Fibroblast of lung (primary cell): ENCODE data around the gene CLEC11A. TPM values are rescaled to one million over a fixed set of nuclear protein-coding genes. Genes with fewer than 3 reads are reported as not detected.

Experiments
- DNase-seq, 2 donors: peaks; one replicate each; pipeline versions ENCODE4 v3.0.0 to v3.0.0-alpha.2; 2010; ENCODE audit warnings: low read depth in 2 of 2
- H2AFZ ChIP-seq: 2 replicates; pipeline ENCODE4 v1.5.1; 2012; ENCODE audit warnings: low read length, control low read depth, inconsistent platforms
- H3K27ac ChIP-seq: 2 replicates; pipeline ENCODE4 v1.5.1; 2011; ENCODE audit warnings: low read length, control low read depth; ENCODE audit not compliant: insufficient read depth
- H3K27me3 ChIP-seq: 2 replicates; pipeline ENCODE4 v1.5.1; 2011; ENCODE audit warnings: mild to moderate bottlenecking, low read length; ENCODE audit not compliant: control insufficient read depth, insufficient read depth
- H3K36me3 ChIP-seq: 2 replicates; pipeline ENCODE4 v1.5.1; 2011; ENCODE audit warnings: low read length; ENCODE audit not compliant: control insufficient read depth, insufficient read depth
- H3K4me1 ChIP-seq: 2 replicates; pipeline ENCODE4 v1.5.1; 2011; ENCODE audit warnings: low read length; ENCODE audit not compliant: control insufficient read depth, insufficient read depth; ENCODE audit errors: extremely low read depth
- H3K4me2 ChIP-seq: 2 replicates; pipeline ENCODE4 v1.5.1; 2011; ENCODE audit warnings: low read length, control low read depth; ENCODE audit not compliant: insufficient read depth; ENCODE audit errors: extremely low read depth
- H3K4me3 ChIP-seq, 4 experiments: fragments of 200-600 bp in 1 of 4; sonication (generic) in 1 of 4; replicated peaks in 1 of 4; 2 replicates each; pipeline ENCODE4 v1.5.1; 2011 to 2016; ENCODE audit warnings: low read length in 4 of 4, low read depth in 3 of 4, mild to moderate bottlenecking in 3 of 4, control low read depth in 2 of 4, inconsistent platforms in 1 of 4, mixed read lengths in 1 of 4; ENCODE audit not compliant: insufficient read depth in 1 of 4; ENCODE audit errors: control extremely low read depth in 1 of 4
- H3K79me2 ChIP-seq: 2 replicates; pipeline ENCODE4 v1.5.1; 2012; ENCODE audit warnings: mild to moderate bottlenecking, low read length, inconsistent platforms; ENCODE audit not compliant: control insufficient read depth, insufficient read depth
- H3K9ac ChIP-seq: 2 replicates; pipeline ENCODE4 v1.5.1; 2011; ENCODE audit warnings: mild to moderate bottlenecking, low read length, control low read depth; ENCODE audit not compliant: insufficient read depth
- H3K9me3 ChIP-seq: 2 replicates; pipeline ENCODE4 v1.5.1; 2012; ENCODE audit warnings: low read depth, low read length; ENCODE audit not compliant: control insufficient read depth, insufficient read depth
- H4K20me1 ChIP-seq: 2 replicates; pipeline ENCODE4 v1.5.1; 2011; ENCODE audit warnings: low read length; ENCODE audit not compliant: control insufficient read depth, insufficient read depth; ENCODE audit errors: extremely low read depth
- CTCF ChIP-seq, 2 donors: IDR thresholded peaks in 1 of 2; conservative IDR thresholded peaks in 1 of 2; 1 replicate in 1 of 2; 2 replicates in 1 of 2; pipeline ENCODE4 v1.5.1; 2011 to 2012; ENCODE audit warnings: low read length in 2 of 2, control low read depth in 1 of 2, inconsistent platforms in 1 of 2, low read depth in 1 of 2, mild to moderate bottlenecking in 1 of 2
- EZH2 ChIP-seq: IDR thresholded peaks from 2 replicates; pipeline ENCODE4 v1.5.1; 2012; ENCODE audit warnings: low read length, control low read depth, mild to moderate bottlenecking; ENCODE audit errors: missing control alignments
- polyA plus RNA-seq, 2 donors: library from polyadenylated mRNA; depleted of rRNA in 1 of 2; stranded (reverse) in 1 of 2; unstranded in 1 of 2; fragments of >200 nt; gene quantifications; 2 replicates each; pipeline ENCODE4 v1.2.1, GENCODE V29; 2011 to 2012; ENCODE audit warnings: missing spikeins in 1 of 2
- total RNA-seq: library from RNA; depleted of rRNA; stranded (reverse); fragments of >200 nt; gene quantifications from 2 replicates; pipeline ENCODE4 v1.2.1, GENCODE V29; 2014

The CLEC11A gene
- total and polyA plus RNA-seq, 2 donors (not counting 1 experiment from before 2014, with no cell fraction given), result 22.5 to 69.4 TPM

- DNase-seq, result no peak
- TF ChIP-seq CTCF (conservative IDR thresholded peaks at IDR 0.05 in 1 of 2, IDR thresholded peaks at IDR 0.05 in 1 of 2; ENCODE audit: low read depth in 1 of 2, low read length in 2 of 2), result no peak
- TF ChIP-seq EZH2, result no peak
- Histone ChIP-seq H3K4me2 (no peak overlapping the region), H3K27ac (no peak overlapping the region), H3K79me2 (no peaks in the 10 kb centered on the region), H3K27me3 (peaks cover 2% of the 10 kb centered on the region), H3K9me3 (no peaks in the 10 kb centered on the region), H3K36me3 (no peaks in the 10 kb centered on the region), H3K9ac (no peak overlapping the region), H3K4me3 (no peak overlapping the region), H2AFZ (no peak overlapping the region), H3K4me1 (no peaks in the 10 kb centered on the region), H4K20me1 (no peaks in the 10 kb centered on the region)
Observed at GRCh38 chr19:50688766-50689165, 34.4 kb upstream of the CLEC11A start.

GRCh38 chr19:50690439-50690838 lies 32.7 kb upstream of the CLEC11A start:
- Histone ChIP-seq H3K27ac (no peak overlapping the region), H3K9ac (no peak overlapping the region), H3K4me1 (no peaks in the 10 kb centered on the region), H3K4me3 (no peak overlapping the region), H3K9me3 (no peaks in the 10 kb centered on the region), H3K4me2 (no peak overlapping the region), H3K27me3 (peaks cover 4% of the 10 kb centered on the region), H3K79me2 (no peaks in the 10 kb centered on the region), H4K20me1 (no peaks in the 10 kb centered on the region), H3K36me3 (no peaks in the 10 kb centered on the region), H2AFZ (no peak overlapping the region)
- no peak for TF ChIP-seq EZH2
- TF ChIP-seq CTCF (conservative IDR thresholded peaks at IDR 0.05 in 1 of 2, IDR thresholded peaks at IDR 0.05 in 1 of 2; ENCODE audit: low read depth in 1 of 2, low read length in 2 of 2), result no peak
- DNase-seq, result no peak

GRCh38 chr19:50693064-50693975 lies 29.8 kb upstream of the CLEC11A start:
- Histone ChIP-seq H3K79me2 (no peaks in the 10 kb centered on the region), H2AFZ (no peak overlapping the region), H3K4me2 (no peak overlapping the region), H3K4me1 (no peaks in the 10 kb centered on the region), H3K4me3 (no peak overlapping the region), H3K27ac (no peak overlapping the region), H3K9ac (no peak overlapping the region), H4K20me1 (no peaks in the 10 kb centered on the region), H3K27me3 (peaks cover 4% of the 10 kb centered on the region), H3K36me3 (no peaks in the 10 kb centered on the region), H3K9me3 (no peaks in the 10 kb centered on the region)
- TF ChIP-seq CTCF (conservative IDR thresholded peaks at IDR 0.05 in 1 of 2, IDR thresholded peaks at IDR 0.05 in 1 of 2; ENCODE audit: low read depth in 1 of 2, low read length in 2 of 2) (no peak), EZH2 (no peak)
- no peak for DNase-seq
